ENCODE results near the gene LRRTM2.
"Not testable (repeated sequence)": the region's sequence is repeated elsewhere in the genome, so short reads cannot be mapped to it uniquely, and the experiment has no call there.

Gene LRRTM2

GRCh38 chr5:138844125-138844461 lies 31.0 kb downstream of the LRRTM2 start:
- no peak overlapping the region for H3K4me3 ChIP-seq (ENCODE audit: low read depth, low read length)
- no peak overlapping the region for H3K27ac ChIP-seq
- in situ Hi-C loops (cut with HindIII; ENCODE audit: low pct_ligation_motif_present, low sequenced_read_pairs): no loop called here
- TF ChIP-seq CTCF (IDR thresholded peaks at IDR 0.05; ENCODE audit: low read depth, low read length, missing control alignments): no peak
- no peaks in the 10 kb centered on the region for H3K36me3 ChIP-seq (replicated peaks)
- DNase-seq: no peak
- no peaks in the 10 kb centered on the region for H3K27me3 ChIP-seq (replicated peaks)

- no peak overlapping the region for H3K4me3 ChIP-seq (ENCODE audit: low read depth, low read length)
- no peak for DNase-seq
- in situ Hi-C loops (cut with HindIII; ENCODE audit: low pct_ligation_motif_present, low sequenced_read_pairs): no loop called here
- H3K27me3 ChIP-seq (replicated peaks): no peaks in the 10 kb centered on the region
- H3K36me3 ChIP-seq (replicated peaks): no peaks in the 10 kb centered on the region
- TF ChIP-seq CTCF (IDR thresholded peaks at IDR 0.05; ENCODE audit: low read depth, low read length, missing control alignments): no peak
- no peak overlapping the region for H3K27ac ChIP-seq
These were observed 31.6 kb downstream of the LRRTM2 start for GRCh38 chr5:138843316-138844124.

- no peak overlapping the region for H3K27ac ChIP-seq
- in situ Hi-C loops (cut with HindIII; ENCODE audit: low pct_ligation_motif_present, low sequenced_read_pairs): no loop called here
- DNase-seq: no peak
These were observed 33.6 kb downstream of the LRRTM2 start for GRCh38 chr5:138841531-138841930.

GRCh38 chr5:138840103-138840502 lies 35.0 kb downstream of the LRRTM2 start:
- Histone ChIP-seq H3K4me3 (ENCODE audit: low read depth, low read length) (no peak overlapping the region), H3K36me3 (replicated peaks) (no peaks in the 10 kb centered on the region), H3K27me3 (replicated peaks) (no peaks in the 10 kb centered on the region), H3K27ac (no peak overlapping the region)
- no peak for DNase-seq
- in situ Hi-C loops (cut with HindIII; ENCODE audit: low pct_ligation_motif_present, low sequenced_read_pairs): no loop called here
- no peak for TF ChIP-seq CTCF (IDR thresholded peaks at IDR 0.05; ENCODE audit: low read depth, low read length, missing control alignments)

More at GRCh38 chr5:138841531-138841930, 33.6 kb downstream of the LRRTM2 start:
- H3K4me3 ChIP-seq (ENCODE audit: low read depth, low read length): no peak overlapping the region
- H3K27me3 ChIP-seq (replicated peaks): no peaks in the 10 kb centered on the region
- TF ChIP-seq CTCF (IDR thresholded peaks at IDR 0.05; ENCODE audit: low read depth, low read length, missing control alignments): no peak
- H3K36me3 ChIP-seq (replicated peaks): no peaks in the 10 kb centered on the region

- in situ Hi-C loops (cut with HindIII; ENCODE audit: low pct_ligation_motif_present, low sequenced_read_pairs): no loop called here
- Histone ChIP-seq H3K4me3 (ENCODE audit: low read depth, low read length) (no peak overlapping the region), H3K27ac (no peak overlapping the region), H3K36me3 (replicated peaks) (no peaks in the 10 kb centered on the region), H3K27me3 (replicated peaks) (no peaks in the 10 kb centered on the region)
- DNase-seq: no peak
- no peak for TF ChIP-seq CTCF (IDR thresholded peaks at IDR 0.05; ENCODE audit: low read depth, low read length, missing control alignments)
These were observed 38.0 kb downstream of the LRRTM2 start for GRCh38 chr5:138837160-138837559.

GRCh38 chr5:138834853-138835252 lies 40.3 kb downstream of the LRRTM2 start:
- in situ Hi-C loops (cut with HindIII; ENCODE audit: low pct_ligation_motif_present, low sequenced_read_pairs); DNase-seq: not testable (repeated sequence)

More at GRCh38 chr5:138834853-138835252, 40.3 kb downstream of the LRRTM2 start:
- not testable (repeated sequence) for H3K27me3 ChIP-seq (replicated peaks); H3K36me3 ChIP-seq (replicated peaks); H3K27ac ChIP-seq; H3K4me3 ChIP-seq (ENCODE audit: low read depth, low read length)

All from brain microvascular endothelial cell (primary cell).